Spleen (tissue), 7 donors: ENCODE measurements around the gene ABCC5.

Experiments used
- CTCF ChIP-seq, 11 experiments: fragments of 200-600 bp in 7 of 11; fragments of 450-650 bp in 4 of 11; sonication (generic) in 4 of 11; IDR thresholded peaks in 8 of 11; conservative IDR thresholded peaks in 3 of 11; 1 replicate in 7 of 11; 2 replicates in 4 of 11; pipeline versions ENCODE4 v1.4.0 to v1.8.0; 2016 to 2021; ENCODE audit warnings: antibody characterized with exemption in 11 of 11, inconsistent platforms in 4 of 11, mild to moderate bottlenecking in 1 of 11
- POLR2A ChIP-seq, 3 donors: fragments of 450-650 bp; IDR thresholded peaks; one replicate each; pipeline ENCODE4 v1.5.1; 2017; ENCODE audit warnings: antibody characterized with exemption in 3 of 3, mild to moderate bottlenecking in 1 of 3
- POLR2AphosphoS5 ChIP-seq, 3 donors: sonication (generic); formaldehyde crosslinking; IDR thresholded peaks; one replicate each; pipeline ENCODE4 v1.5.1; 2017; ENCODE audit warnings: antibody characterized with exemption in 3 of 3
- donor health status: DM: no; HTN: no; CAD: no; lungs with moderate emphysema.
- donor health status: DM: no; HTN: no; CAD: no.
- donor health status: DM: no; HTN: no; CAD: no.

- TF ChIP-seq POLR2AphosphoS5 (IDR thresholded peaks at IDR 0.05) = no peak
- TF ChIP-seq CTCF (IDR thresholded peaks at IDR 0.05 in 8 of 11, conservative IDR thresholded peaks at IDR 0.05 in 3 of 11) = no peak
- no peak for TF ChIP-seq POLR2A (IDR thresholded peaks at IDR 0.05)
Observed at GRCh38 chr3:183920416-183920815, 97.3 kb downstream of the ABCC5 start.
